HEK293T (cell line): ENCODE measurements around the gene PKNOX1.

Experiments used
- CTCF ChIA-PET: fragments of 350-600 bp; formaldehyde crosslinking; extraction: SDS; loops from one replicate; lab custom pipeline; 2021; ENCODE audit warnings: antibody characterized with exemption, inconsistent platforms; lab: Yijun Ruan, JAX
- POLR2A ChIA-PET: fragments of 350-600 bp; formaldehyde crosslinking; extraction: SDS; loops from one replicate; lab custom pipeline; 2020; ENCODE audit warnings: antibody characterized with exemption, inconsistent platforms; lab: Yijun Ruan, JAX
- DNase-seq: peaks from one replicate; pipeline ENCODE4 v3.0.0; 2012; ENCODE audit warnings: mixed read lengths; ENCODE audit errors: extremely low spot score
- ARNT ChIP-seq: fragments of 450-650 bp; IDR thresholded peaks from 2 replicates; pipeline ENCODE4 v1.6.1; 2017; ENCODE audit warnings: mild to moderate bottlenecking
- BHLHE40 ChIP-seq: fragments of 450-650 bp; IDR thresholded peaks from 2 replicates; pipeline ENCODE4 v1.6.1; 2016; ENCODE audit warnings: mild to moderate bottlenecking, moderate library complexity, borderline replicate concordance
- CTBP1 ChIP-seq: fragments of 450-650 bp; IDR thresholded peaks from 2 replicates; pipeline ENCODE4 v1.6.1; 2016; ENCODE audit warnings: borderline replicate concordance
- ELF4 ChIP-seq: fragments of 450-650 bp; IDR thresholded peaks from 2 replicates; pipeline ENCODE4 v1.6.1; 2017; ENCODE audit warnings: antibody characterized with exemption
- FOXA1 ChIP-seq: fragments of 450-650 bp; IDR thresholded peaks from 2 replicates; pipeline ENCODE4 v1.6.1; 2016; ENCODE audit warnings: mild to moderate bottlenecking
- FOXK2 ChIP-seq: fragments of 450-650 bp; IDR thresholded peaks from 2 replicates; pipeline ENCODE4 v1.6.1; 2016; ENCODE audit warnings: mild to moderate bottlenecking
- FOXM1 ChIP-seq: fragments of 450-650 bp; IDR thresholded peaks from 2 replicates; pipeline ENCODE4 v1.6.1; 2017; ENCODE audit warnings: mild to moderate bottlenecking, borderline replicate concordance
- HDGF ChIP-seq: fragments of 450-650 bp; IDR thresholded peaks from 2 replicates; pipeline ENCODE4 v1.6.1; 2017; ENCODE audit warnings: antibody characterized with exemption, borderline replicate concordance
- L3MBTL2 ChIP-seq: fragments of 450-650 bp; conservative IDR thresholded peaks from 2 replicates; pipeline ENCODE4 v1.6.1; 2016; ENCODE audit warnings: mild to moderate bottlenecking
- LEF1 ChIP-seq: fragments of 450-650 bp; IDR thresholded peaks from 2 replicates; pipeline ENCODE4 v1.6.1; 2017; ENCODE audit warnings: mild to moderate bottlenecking, borderline replicate concordance
- NFRKB ChIP-seq: fragments of 450-650 bp; IDR thresholded peaks from 2 replicates; pipeline ENCODE4 v1.6.1; 2016; ENCODE audit warnings: mild to moderate bottlenecking, moderate library complexity
- PKNOX1 ChIP-seq: fragments of 450-650 bp; IDR thresholded peaks from 2 replicates; pipeline ENCODE4 v1.6.1; 2016
- SP1 ChIP-seq: fragments of 450-650 bp; IDR thresholded peaks from 2 replicates; pipeline ENCODE4 v1.6.1; 2017
- SUZ12 ChIP-seq: fragments of 450-650 bp; IDR thresholded peaks from 2 replicates; pipeline ENCODE4 v1.6.1; 2016; ENCODE audit warnings: mild to moderate bottlenecking
- TARDBP ChIP-seq: fragments of 450-650 bp; IDR thresholded peaks from 2 replicates; pipeline ENCODE4 v1.6.1; 2016
- ZNF384 ChIP-seq: fragments of 450-650 bp; IDR thresholded peaks from 2 replicates; pipeline ENCODE4 v1.6.1; 2016

Gene PKNOX1

GRCh38 chr21:43027846-43028731 lies 53.7 kb downstream of the PKNOX1 start:
- TF ChIP-seq FOXM1 (no peak), SUZ12 (no peak), NFRKB (no peak), CTBP1 (no peak), LEF1 (no peak), HDGF (no peak), FOXA1 (no peak), SP1 (no peak), ZNF384 (no peak), ARNT (no peak), ELF4 (no peak), BHLHE40 (no peak), PKNOX1 (no peak), TARDBP (no peak), FOXK2 (no peak), L3MBTL2 (no peak)
- ChIA-PET CTCF (no interaction called here), POLR2A (interaction anchor here (1.0 kb wide), 1 partner anchor 17 kb away, joined by 3 read pairs; no protein-coding TSS in a partner anchor)
- DNase-seq = no peak

GRCh38 chr21:43029785-43030184 lies 55.4 kb downstream of the PKNOX1 start:
- POLR2A ChIA-PET = no interaction called here
- DNase-seq = no peak
- CTCF ChIA-PET = no interaction called here
- TF ChIP-seq SUZ12 (no peak), LEF1 (no peak), PKNOX1 (no peak), ELF4 (no peak), L3MBTL2 (no peak), BHLHE40 (no peak), HDGF (no peak), NFRKB (no peak), FOXA1 (no peak), ZNF384 (no peak), FOXK2 (no peak), ARNT (no peak), FOXM1 (no peak), CTBP1 (no peak), TARDBP (no peak), SP1 (no peak)

- CTCF ChIA-PET = no interaction called here
- POLR2A ChIA-PET = no interaction called here
- no peak for DNase-seq
- TF ChIP-seq ZNF384 (no peak), SP1 (no peak), FOXK2 (no peak), FOXA1 (no peak), NFRKB (no peak), HDGF (no peak), FOXM1 (no peak), PKNOX1 (no peak), ELF4 (no peak), SUZ12 (no peak), TARDBP (no peak), ARNT (no peak), CTBP1 (no peak), L3MBTL2 (no peak), BHLHE40 (no peak), LEF1 (no peak)
These were observed 56.8 kb downstream of the PKNOX1 start for GRCh38 chr21:43031121-43031619.

- ChIA-PET CTCF (no interaction called here), POLR2A (no interaction called here)
- DNase-seq = no peak
These were observed 59.7 kb downstream of the PKNOX1 start for GRCh38 chr21:43034101-43034500.

More at GRCh38 chr21:43034101-43034500, 59.7 kb downstream of the PKNOX1 start:
- TF ChIP-seq SUZ12 = no peak
- TF ChIP-seq CTBP1 = no peak
- TF ChIP-seq BHLHE40 = no peak
- TF ChIP-seq TARDBP = no peak
- TF ChIP-seq FOXA1 = no peak
- TF ChIP-seq NFRKB = no peak
- no peak for TF ChIP-seq ZNF384
- TF ChIP-seq PKNOX1 = no peak
- TF ChIP-seq FOXK2 = no peak
- no peak for TF ChIP-seq HDGF
- TF ChIP-seq SP1 = no peak
- TF ChIP-seq FOXM1 = no peak
- TF ChIP-seq ELF4 = no peak
- no peak for TF ChIP-seq ARNT
- no peak for TF ChIP-seq LEF1
